BE2C (cell line): ENCODE data around the gene LENG1.
A peak's percentile ranks its signal among the peaks of the same experiment; 100 is the strongest.

Experiments
- DNase-seq: peaks from one replicate; pipeline ENCODE4 v3.0.0-alpha.2; 2020
- H3K27me3 ChIP-seq: fragments of 250-450 bp; sonication (Bioruptor Pico); 2 replicates; pipeline ENCODE4 v1.5.1; 2020; ENCODE audit warnings: mild to moderate bottlenecking
- H3K36me3 ChIP-seq: fragments of 250-450 bp; sonication (Bioruptor Pico); 2 replicates; pipeline ENCODE4 v1.5.1; 2020; ENCODE audit warnings: mild to moderate bottlenecking
- H3K4me1 ChIP-seq: fragments of 250-450 bp; sonication (Bioruptor Pico); 2 replicates; pipeline ENCODE4 v1.5.1; 2020
- H3K4me3 ChIP-seq: 2 replicates; pipeline ENCODE4 v1.5.1; 2011; ENCODE audit warnings: low read depth, low read length
- H3K9me3 ChIP-seq: fragments of 250-450 bp; sonication (Bioruptor Pico); 2 replicates; pipeline ENCODE4 v1.5.1; 2020
- CTCF ChIP-seq: IDR thresholded peaks from 2 replicates; pipeline ENCODE4 v1.5.1; 2012; ENCODE audit warnings: mild to moderate bottlenecking, low read depth, low read length

The LENG1 gene

DNA sequence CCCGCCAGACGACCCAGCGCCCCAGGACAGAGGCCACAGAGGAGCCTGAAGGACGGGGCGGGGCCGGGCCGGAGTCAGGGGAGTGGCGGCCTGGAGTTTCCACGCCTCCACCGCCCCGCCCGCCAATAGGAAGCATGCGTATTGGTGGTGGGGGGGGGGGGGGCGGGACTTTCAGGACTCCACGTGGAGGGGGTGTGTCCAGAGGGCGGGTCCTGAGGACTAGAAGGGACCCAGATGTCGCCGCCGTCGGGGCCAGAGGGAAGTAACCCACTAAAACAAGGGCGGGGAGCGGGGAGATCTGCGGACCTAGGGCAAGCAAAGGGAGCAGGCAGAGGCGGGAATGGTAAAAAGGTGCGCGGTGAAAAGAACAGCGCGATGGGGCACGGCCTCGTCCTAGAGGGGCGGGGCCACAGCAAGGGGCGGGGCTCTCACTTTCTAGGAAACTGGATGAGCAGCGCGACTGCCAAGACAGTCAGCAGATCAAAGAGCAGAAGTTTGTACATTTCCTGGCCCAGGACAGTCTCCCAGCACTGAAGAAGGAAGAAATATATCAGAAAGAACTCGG lies 2.8 kb upstream of the LENG1 start:
- H3K9me3 ChIP-seq = no peaks in the 10 kb centered on the region
- peaks cover 8% of the 10 kb centered on the region for H3K36me3 ChIP-seq
- TF ChIP-seq CTCF = no peak
- peak overlapping the region; percentile 29; the same call in 1 of the 2 replicates for H3K4me3 ChIP-seq
- no peaks in the 10 kb centered on the region for H3K4me1 ChIP-seq
- H3K27me3 ChIP-seq = no peaks in the 10 kb centered on the region
- DNase-seq = peak; percentile 82

- TF ChIP-seq CTCF = no peak
- Histone ChIP-seq H3K36me3 (peaks cover 23% of the 10 kb centered on the region), H3K9me3 (no peaks in the 10 kb centered on the region), H3K27me3 (no peaks in the 10 kb centered on the region), H3K4me1 (no peaks in the 10 kb centered on the region), H3K4me3 (peak overlapping the region; percentile 86)
- no peak for DNase-seq
Measured at GRCh38 chr19:54160854-54161253, 1.3 kb upstream of the LENG1 start.

GRCh38 chr19:54160182-54160811 lies 776 bp upstream of the LENG1 start:
- peaks cover 28% of the 10 kb centered on the region for H3K36me3 ChIP-seq
- no peaks in the 10 kb centered on the region for H3K9me3 ChIP-seq
- no peak for DNase-seq
- H3K4me3 ChIP-seq = peak overlapping the region; percentile 86
- no peak for TF ChIP-seq CTCF
- no peaks in the 10 kb centered on the region for H3K4me1 ChIP-seq
- H3K27me3 ChIP-seq = no peaks in the 10 kb centered on the region

- peaks cover 41% of the 10 kb centered on the region for H3K36me3 ChIP-seq
- H3K27me3 ChIP-seq = no peaks in the 10 kb centered on the region
- no peaks in the 10 kb centered on the region for H3K9me3 ChIP-seq
- no peak for TF ChIP-seq CTCF
- H3K4me3 ChIP-seq = peak overlapping the region; percentile 84
- no peak for DNase-seq
- no peaks in the 10 kb centered on the region for H3K4me1 ChIP-seq
Measured at GRCh38 chr19:54158812-54159351, 639 bp downstream of the LENG1 start.

- no peaks in the 10 kb centered on the region for H3K4me1 ChIP-seq
- no peak for TF ChIP-seq CTCF
- no peak overlapping the region for H3K4me3 ChIP-seq
- no peak for DNase-seq
- peaks cover 60% of the 10 kb centered on the region for H3K36me3 ChIP-seq
- H3K27me3 ChIP-seq = no peaks in the 10 kb centered on the region
- H3K9me3 ChIP-seq = no peaks in the 10 kb centered on the region
Measured at GRCh38 chr19:54156953-54157352, 2.6 kb downstream of the LENG1 start.

DNA sequence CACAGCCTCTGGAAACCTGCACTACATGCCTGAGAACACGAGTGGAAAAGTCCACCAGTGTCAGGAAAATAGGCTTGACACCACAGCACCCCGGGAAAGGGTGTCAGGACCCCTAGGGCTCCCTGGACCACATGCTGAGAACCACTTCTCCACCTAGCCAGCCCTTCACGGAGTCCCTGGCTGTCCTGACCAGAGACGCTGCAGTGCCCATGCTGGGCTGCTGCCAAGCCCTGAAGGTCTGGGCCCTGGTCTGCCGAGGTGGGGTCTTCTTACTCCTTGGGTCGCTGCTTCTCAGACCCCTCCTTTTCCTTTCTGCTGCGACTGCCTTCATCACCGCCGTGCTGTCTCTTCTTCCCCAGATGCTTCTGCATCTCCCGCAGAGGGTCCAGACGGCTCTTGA lies 3.0 kb downstream of the LENG1 start:
- no peaks in the 10 kb centered on the region for H3K27me3 ChIP-seq
- TF ChIP-seq CTCF = no peak
- no peaks in the 10 kb centered on the region for H3K4me1 ChIP-seq
- no peaks in the 10 kb centered on the region for H3K9me3 ChIP-seq
- DNase-seq = no peak
- no peak overlapping the region for H3K4me3 ChIP-seq
- H3K36me3 ChIP-seq = peaks cover 65% of the 10 kb centered on the region
